HG02571 (cell line): ENCODE measurements around the gene DGLUCY.
"Not testable (repeated sequence)": the region's sequence is repeated elsewhere in the genome, so short reads cannot be mapped to it uniquely, and the experiment has no call there.

ENCODE experiments used
- ATAC-seq: cut with Tn5 transposase; IDR thresholded peaks from one replicate; pipeline ENCODE4 v1.9.1; 2021; ENCODE audit warnings: mild to moderate bottlenecking, moderate library complexity; ENCODE audit not compliant: unreplicated experiment

DGLUCY gene, protein sequence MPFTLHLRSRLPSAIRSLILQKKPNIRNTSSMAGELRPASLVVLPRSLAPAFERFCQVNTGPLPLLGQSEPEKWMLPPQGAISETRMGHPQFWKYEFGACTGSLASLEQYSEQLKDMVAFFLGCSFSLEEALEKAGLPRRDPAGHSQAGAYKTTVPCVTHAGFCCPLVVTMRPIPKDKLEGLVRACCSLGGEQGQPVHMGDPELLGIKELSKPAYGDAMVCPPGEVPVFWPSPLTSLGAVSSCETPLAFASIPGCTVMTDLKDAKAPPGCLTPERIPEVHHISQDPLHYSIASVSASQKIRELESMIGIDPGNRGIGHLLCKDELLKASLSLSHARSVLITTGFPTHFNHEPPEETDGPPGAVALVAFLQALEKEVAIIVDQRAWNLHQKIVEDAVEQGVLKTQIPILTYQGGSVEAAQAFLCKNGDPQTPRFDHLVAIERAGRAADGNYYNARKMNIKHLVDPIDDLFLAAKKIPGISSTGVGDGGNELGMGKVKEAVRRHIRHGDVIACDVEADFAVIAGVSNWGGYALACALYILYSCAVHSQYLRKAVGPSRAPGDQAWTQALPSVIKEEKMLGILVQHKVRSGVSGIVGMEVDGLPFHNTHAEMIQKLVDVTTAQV

DNA sequence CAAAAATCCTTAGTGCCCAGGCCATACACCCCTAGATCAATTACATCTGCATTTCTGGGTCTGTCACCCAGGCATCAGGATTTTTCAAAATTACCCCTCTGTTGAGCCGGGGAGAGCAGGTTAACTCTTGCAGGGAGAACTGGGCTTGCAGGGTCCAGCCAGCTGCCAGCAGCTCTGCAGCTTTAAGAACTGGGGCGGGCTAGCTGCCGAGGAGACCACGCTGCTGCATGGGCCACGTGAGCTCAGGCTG, at the start of gene DGLUCY:
TSS of gene DGLUCY (plus strand) at position 245 of the 250 bp plus-strand sequence. CDS start 46,222 bp downstream, outside the sequence.
- ATAC-seq: peak; percentile 70

DNA sequence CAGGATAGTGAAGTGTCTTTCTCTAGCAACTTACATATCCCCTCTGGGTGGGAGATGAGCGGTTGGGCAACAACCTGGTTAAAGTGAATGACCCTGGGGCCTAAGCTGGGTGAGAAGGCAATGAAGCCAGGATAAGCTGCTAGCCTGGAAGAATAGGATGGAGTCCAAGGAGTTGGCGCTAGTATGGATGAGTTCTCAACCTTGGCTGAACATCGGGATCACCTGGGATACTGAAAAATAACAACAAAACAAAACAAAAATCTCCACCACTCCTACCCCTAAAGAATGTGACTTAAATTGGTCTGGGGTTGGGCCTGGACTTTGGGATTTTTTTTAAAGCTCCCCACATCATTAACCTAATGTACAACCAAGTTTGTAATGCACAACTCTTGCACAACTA, 48.6 kb upstream of the DGLUCY start:
- no peak for ATAC-seq

DNA sequence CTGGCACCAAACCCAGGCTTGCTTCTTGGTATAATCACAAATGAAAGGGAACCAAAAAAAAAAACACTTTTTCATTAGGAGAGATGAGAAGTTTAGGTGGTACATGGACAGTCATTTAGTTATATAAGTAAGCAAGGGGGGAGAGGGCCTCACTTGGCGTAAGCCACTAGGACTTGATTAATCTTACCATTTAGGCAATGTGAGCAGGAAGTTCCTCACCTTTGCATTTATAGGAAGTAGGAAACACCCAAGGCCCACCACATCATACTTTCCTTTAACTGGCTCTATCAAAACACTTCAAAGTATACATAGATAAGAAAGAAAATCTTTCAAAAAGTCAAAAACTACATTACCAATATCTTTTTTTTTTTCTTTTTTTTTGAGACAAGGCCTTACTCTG, 46.7 kb upstream of the DGLUCY start:
- no peak for ATAC-seq

DNA sequence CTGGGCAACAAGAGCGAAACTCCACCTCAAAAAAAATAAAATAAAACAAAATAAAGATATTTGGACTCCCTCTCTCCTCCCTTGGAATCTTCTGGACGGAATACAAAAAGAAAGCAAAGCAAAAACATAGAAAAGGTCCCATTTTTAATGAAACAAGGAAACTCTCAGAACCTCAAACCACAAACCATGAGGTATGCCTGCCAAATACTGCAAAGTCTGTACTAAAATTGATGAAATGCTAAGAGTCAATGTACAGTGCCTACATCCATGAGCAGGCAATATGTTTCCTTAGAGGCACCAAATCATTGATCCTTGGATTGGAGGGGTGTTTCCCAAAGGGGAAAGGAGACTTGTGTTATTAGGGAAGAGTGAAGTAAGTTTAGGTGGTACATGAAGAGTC, 45.2 kb upstream of the DGLUCY start:
- no peak for ATAC-seq

DNA sequence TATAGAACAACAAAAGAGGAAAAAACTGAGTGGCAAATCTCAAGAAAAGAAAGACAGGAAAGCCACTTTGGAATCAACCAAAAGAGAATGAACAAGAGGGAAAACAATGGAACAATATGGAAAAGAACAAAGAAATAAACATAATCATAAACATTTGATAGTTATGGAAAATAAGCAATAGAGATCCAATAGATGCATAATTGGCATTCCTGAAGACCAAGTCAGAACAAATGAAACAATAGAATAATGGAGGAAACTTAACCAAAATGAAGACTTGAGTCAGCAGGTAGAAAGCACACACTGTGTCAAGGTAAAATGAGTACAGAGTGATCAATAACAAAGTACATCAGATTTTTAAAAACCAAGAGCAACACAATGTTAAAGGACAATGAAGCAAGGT, 43.3 kb upstream of the DGLUCY start:
- no peak for ATAC-seq

DNA sequence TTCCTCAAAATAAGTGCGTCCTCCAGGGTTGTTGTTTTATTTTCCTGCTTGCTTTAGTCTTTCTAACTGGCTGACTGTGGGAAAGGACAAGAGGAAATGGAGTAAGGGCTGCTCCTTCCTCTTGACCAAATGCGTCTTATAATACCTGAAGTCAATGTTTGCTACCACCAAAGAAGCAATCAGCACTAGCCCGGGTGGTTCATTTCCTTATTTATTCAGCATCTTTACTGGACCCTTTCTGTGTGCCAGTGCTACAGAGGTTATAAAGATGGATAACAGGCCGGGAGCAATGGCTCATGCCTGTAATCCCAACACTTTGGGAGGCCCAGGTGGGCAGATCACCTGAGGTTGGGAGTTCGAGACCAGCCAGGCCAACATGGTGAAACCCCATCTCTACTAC, 38.3 kb upstream of the DGLUCY start:
- ATAC-seq: no peak

DNA sequence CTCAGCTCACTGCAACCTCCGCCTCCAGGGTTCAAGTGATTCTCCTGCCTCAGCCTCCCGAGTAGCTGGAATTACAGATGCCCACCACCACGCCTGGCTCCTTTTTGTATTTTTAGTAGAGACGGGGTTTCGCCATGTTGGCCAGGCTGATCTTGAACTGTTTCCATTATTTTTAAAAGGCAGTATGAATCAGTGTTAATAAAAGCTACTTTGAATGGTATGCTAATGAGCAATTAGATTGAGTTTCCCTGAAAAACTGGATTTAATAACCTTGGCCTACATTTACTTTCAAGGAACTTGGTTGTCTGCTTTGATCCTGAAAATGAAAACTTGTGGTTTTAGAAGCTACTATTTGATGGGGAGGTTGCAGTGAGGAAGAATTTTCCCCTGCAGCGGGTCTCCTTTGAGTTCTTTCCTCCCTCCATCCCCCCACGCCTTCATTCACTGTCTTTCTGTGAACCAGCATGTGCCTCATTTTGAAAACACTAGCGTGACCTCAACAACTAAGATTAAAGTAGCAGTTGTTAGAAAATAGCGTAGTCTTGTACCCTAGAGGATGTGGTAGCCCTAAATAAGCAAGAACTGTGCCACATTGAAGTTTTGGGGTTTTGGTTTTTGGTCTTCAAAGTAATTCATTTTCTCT, 35.7 kb upstream of the DGLUCY start:
- ATAC-seq: no peak

DNA sequence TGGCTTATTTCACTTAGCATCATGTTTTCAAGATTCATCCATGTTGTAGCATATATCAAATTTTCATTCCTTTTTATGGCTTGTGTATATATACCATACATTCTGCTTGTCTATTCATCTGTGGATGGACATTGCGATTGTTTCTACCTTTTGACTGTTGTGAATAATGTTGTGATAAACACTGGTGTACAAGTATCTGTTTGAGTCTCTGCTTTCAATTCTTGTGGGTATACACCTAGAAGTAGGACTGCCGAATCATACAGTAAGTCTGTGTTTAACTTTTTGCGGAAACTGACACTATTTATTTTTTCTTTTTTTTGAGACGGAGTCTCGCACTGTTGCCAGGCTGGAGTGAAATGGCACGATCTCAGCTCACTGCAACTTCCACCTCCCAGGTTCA, 33.8 kb upstream of the DGLUCY start:
- ATAC-seq: no peak

DNA sequence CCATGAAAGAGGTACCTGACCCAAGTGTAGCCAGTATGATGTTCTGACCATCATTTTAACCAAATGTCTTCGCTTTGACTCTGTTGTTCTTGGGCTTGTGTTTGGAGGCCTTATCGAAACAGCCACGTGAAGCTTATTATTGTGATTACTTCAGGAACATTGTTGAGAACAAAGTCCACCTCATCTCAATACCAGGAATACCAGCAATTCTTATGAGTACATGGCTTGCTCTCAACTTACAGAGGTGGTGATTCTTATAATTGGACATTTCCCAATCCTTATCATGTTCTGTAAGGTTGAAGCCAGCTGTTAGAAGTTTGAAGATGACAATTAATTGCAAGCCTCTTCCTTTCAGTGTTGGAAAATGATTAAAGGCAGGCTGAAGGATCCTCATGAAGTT, 31.6 kb upstream of the DGLUCY start:
- no peak for ATAC-seq

DNA sequence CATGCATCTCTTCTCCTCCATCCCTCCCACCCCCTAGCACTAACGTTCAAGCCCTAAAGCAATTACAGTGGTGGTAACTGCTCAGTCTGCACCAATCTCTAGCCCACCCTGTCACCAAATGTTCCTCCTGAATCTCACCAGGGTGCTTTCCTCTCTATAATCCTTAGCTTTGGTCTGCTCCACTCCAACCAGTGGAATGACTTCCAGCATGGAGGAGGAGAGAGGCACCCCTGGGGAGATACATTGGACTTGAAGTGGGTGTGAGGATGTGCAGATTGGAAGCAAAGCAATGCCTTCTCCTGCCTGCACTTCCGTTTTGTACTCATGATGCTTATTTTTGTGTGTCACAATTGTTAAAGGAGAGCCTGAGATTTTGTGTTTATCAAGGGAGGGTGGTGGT, 29.4 kb upstream of the DGLUCY start:
- no peak for ATAC-seq

DNA sequence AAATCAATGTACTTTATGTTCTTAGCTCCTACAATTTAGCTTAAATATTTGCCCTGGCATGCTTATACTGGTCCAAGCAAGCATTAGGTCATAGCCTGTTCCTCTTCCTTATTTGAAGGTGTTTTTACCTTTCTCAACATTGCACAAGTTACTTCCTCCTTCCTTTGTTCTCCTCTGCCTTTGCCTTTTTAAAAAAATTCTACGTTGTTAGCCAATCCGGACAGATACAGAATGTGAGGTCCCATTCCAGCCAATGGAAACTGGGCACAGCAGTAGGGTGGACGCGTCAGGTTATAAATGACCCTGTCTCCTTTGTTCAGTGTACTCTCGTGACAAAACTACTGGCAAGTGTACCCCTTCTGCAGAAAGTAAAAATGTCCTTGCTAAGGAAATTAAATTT, 26.4 kb upstream of the DGLUCY start:
- not testable (repeated sequence) for ATAC-seq

DNA sequence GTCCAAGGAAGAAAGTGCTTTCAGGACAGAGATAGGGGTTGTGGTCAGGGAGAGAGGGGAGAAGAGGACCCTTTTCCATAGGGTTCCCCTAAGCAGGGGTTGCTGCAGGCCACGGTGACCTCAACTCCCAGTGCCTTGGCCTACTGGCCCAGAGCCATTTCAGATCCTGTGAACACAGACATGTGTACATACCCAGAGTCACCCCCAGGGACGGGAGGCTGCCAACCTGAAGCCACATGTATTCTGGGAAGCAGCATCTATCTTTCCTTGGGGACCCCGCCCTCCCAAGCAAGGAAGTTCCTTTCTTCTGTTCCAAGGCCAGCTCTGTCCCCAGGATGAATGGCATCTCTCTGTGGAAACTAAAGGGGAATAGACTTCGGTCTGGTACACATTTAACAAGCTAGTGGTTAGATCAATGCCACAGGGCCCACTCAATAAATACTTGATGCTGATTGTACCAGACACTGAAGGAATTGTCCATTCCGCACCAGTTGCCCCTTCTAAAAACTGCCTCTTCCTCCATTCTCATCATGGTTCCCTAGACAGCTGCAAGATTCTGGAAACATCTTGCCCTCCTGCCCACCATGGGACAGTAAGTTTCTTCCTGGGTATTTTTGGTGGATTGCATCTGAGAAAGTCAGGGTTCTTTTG, 25.2 kb upstream of the DGLUCY start:
- ATAC-seq: no peak

DNA sequence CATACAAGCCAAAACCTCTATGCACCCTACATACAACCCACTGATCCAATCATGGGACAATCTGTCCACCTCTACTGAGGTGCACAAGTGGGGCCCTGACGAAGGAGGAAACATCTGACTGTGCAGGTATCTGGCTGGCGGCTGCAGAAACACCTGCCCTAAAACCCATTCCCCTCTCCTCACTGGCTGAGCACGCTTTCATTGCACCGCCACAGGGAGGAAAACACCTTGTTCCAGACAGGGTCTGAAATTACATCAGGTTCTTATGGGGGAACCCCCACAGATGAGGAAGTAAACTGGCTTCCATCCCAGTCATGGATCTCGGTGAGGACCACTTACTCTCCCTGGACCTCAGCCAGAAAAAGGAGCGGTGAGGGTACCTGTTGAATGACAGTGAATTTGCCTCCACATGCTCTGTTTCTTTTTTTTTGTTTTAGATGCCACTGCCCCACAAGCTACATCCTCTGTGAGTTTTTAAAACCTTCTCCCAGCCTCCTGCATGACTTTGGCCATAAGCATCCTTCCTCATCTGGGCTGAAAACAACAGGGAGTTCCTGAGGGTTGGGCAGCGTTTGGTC, 23.8 kb upstream of the DGLUCY start:
- ATAC-seq: no peak

DNA sequence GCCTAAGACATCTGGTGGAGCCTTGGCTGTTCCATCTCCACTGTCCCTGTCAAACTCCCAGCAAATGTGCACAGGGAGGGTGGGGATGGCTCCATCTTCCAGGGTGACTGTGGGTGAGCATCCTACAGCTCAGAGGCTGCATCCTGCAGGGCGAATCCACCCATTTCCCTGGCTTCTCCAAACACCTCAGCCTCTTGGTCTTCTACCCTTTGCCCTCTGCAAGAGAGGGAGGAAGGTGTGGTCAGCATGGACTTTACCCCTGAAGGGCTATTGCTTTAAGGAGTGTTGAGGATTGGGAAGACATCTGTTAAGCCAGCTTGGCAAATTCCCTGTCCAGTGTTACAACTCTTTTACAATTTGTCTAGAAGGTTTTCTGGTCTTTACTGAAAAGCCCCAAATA, 23.1 kb upstream of the DGLUCY start:
- ATAC-seq: no peak

DNA sequence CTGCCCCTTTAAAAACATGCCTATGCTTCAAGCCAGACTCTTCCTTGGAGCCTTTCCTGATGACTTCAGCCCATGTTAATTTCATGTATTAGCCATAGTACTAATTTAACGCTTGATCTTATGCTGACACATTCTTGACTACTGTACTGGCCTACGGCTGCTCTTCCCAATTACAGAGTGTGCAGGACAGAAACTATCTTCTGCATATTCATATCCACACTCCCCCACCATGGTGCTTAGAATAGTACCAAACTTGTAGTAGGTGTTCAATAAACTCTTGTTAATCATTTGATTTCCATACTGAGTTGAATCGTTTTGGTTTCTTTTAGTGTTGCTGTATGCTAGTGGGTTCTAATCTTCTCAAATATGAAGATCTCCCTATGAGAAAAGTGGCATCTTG, 21.8 kb upstream of the DGLUCY start:
- ATAC-seq: no peak

DNA sequence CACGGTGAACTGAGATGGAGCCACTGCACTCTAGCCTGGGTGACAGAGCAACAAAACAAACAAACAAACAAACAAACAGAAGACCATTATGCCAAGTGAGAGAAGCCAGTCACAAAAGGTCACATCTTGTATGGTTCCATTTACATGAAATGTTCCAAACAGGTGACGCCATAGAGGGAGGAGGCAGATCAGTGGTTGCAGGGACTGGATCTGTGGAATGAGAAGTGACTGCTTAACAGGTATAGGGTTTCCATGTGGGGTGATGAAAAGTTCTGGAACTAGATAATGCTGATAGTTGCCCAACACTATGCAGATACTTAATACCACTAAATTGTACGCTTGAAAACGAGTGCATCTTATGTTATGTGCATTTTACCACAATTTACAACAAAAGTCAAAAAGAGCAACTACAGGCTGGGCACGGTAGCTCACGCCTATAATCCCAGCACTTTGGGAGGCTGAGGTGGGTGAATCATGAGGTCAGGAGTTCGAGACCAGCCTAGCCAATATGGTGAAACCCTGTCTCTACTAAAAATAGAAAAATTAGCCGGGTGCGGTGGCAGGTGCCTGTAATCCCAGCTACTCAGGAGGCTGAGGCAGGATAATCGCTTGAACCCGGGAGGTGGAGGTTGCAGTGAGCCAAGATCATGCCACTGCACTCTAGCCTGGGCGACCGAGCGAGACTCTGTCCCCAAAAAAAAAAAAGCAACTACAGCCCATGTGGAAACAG, 20.0 kb upstream of the DGLUCY start:
- ATAC-seq: not testable (repeated sequence)

DNA sequence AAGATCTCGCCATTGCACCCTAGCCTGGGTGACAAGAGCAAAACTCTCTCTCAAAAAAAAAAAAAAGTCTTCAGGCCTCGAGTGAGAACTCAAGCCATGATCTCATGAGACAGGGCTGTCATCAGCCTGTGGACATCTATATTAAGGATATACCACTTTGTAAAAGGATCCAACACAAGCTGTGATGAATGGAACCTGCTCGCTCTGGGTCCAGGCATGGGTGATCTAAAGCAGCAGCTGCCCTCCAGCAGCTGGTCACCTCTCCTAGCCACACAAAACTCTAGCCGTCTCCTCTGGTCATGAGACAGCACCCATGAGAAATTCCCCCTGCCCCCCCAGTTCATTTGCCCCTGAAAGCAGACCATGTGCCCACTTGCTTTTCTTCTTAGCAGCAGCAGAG, 19.1 kb upstream of the DGLUCY start:
- ATAC-seq: no peak

DNA sequence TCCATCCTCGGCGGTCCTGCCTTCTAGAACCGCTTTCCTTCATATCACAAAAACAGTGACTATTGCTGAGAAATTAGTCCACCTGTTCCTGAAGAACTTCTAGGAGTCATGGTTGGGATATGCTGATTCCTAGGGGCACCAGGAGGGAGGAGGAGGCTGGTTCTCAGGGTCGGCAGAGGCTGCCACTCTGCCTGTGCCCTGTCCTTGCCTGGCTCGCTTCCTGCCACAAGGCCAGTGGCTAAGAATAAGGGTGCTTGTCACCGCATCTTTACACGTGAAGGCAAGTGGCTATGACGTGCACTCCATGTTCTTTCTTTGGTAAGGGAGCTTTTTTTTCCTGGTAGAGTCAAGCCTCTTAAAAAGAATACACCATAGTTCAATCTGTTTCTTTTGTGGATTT, 18.7 kb upstream of the DGLUCY start:
- no peak for ATAC-seq

DNA sequence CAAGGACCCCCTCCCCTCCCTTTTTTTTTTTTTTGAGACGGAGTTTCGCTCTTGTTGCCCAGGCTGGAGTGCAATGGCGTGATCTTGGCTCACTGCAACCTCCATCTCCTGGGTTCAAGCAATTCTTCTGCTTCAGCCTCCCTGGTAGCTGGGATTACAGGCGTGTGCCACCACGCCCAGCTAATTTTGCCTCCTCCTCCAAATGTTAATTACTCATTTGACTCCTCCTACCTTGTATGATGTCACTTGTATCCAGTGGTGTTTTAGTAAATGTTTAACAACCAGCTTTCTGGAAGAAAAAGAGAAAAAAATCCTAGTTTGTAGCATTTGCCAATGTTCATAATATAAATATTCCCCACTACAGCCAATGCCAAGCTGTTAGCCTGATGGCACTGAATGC, 16.2 kb upstream of the DGLUCY start:
- ATAC-seq: not testable (repeated sequence)

DNA sequence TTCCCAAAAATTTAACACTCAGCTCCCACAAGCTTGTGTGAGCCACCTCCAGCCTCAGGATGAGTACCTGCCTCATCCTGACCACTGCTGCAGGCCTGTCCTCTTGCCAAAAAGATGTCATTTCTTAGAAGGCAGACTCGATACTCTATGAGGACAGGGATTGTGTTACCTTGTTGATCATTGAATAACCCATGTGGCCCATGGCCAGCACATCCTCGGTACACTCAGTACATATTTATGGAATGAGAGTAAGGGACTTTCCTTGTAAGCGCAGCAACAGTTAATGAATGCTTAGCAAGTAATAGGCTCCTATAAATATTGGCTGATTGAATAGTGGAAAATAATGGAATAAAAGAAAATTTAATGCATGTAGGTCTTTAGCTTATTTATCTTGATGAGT, 15.3 kb upstream of the DGLUCY start:
- no peak for ATAC-seq

DNA sequence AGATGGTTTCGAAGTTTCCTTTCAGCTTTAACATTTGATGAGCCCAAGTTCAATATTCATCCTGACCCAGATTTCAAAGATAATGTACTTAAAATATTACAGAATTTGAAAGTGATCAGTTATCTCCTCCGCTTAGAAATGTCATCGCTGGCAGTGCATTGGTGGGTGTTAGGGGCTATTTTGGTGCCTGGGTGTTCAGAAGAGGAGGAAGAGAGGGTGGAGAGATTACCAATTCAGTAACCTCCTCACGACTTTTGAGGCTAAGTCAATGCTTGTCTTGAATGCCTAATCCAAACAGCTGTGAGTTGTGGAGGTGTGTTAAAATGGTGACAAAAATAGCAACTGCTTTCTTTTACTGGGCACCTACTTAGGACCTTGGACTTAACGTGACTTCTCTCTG, 13.8 kb upstream of the DGLUCY start:
- no peak for ATAC-seq
